HepG2 (cell line): ENCODE measurements around the gene NPAS2. TPM values are rescaled to one million over a fixed set of nuclear protein-coding genes. Genes with fewer than 3 reads are reported as not detected.

Experiments
- GRHL1 ChIP-seq: sonication (generic); formaldehyde crosslinking; conservative IDR thresholded peaks from 2 replicates; pipeline ENCODE4 v1.8.0; 2022; ENCODE audit warnings: missing genetic modification reagents
- KAT2B ChIP-seq: fragments of 150-350 bp; IDR thresholded peaks from 2 replicates; pipeline ENCODE4 v1.6.1; 2014; ENCODE audit warnings: low read depth, low read length, borderline replicate concordance
- KAT7 ChIP-seq: IDR thresholded peaks from 2 replicates; pipeline ENCODE4 v1.6.1; 2018; ENCODE audit warnings: borderline replicate concordance, missing compliant biosample characterization
- MATR3 ChIP-seq: sonication (generic); formaldehyde crosslinking; IDR thresholded peaks from 2 replicates; pipeline ENCODE4 v1.4.0; 2020; ENCODE audit warnings: missing genetic modification reagents
- MTF2 ChIP-seq: sonication (generic); formaldehyde crosslinking; IDR thresholded peaks from 2 replicates; pipeline ENCODE4 v1.5.0; 2020; ENCODE audit warnings: missing genetic modification reagents, borderline replicate concordance
- NFE2L2 ChIP-seq: fragments of 150-350 bp; IDR thresholded peaks from 2 replicates; pipeline ENCODE4 v1.6.1; 2014; ENCODE audit warnings: low read length
- NKX3-1 ChIP-seq: sonication (generic); formaldehyde crosslinking; IDR thresholded peaks from 2 replicates; pipeline ENCODE4 v1.5.0; 2020; ENCODE audit warnings: missing genetic modification reagents
- RFXAP ChIP-seq: sonication (generic); formaldehyde crosslinking; IDR thresholded peaks from 2 replicates; pipeline ENCODE4 v1.4.0; 2020; ENCODE audit warnings: missing genetic modification reagents, borderline replicate concordance
- SIX4 ChIP-seq: sonication (generic); formaldehyde crosslinking; IDR thresholded peaks from 2 replicates; pipeline ENCODE4 v1.4.0; 2020; ENCODE audit warnings: missing genetic modification reagents
- ZNF121 ChIP-seq: sonication (generic); formaldehyde crosslinking; IDR thresholded peaks from 2 replicates; pipeline ENCODE4 v1.5.0; 2020; ENCODE audit warnings: mild to moderate bottlenecking, missing genetic modification reagents
- ZNF251 ChIP-seq: sonication (generic); formaldehyde crosslinking; IDR thresholded peaks from 2 replicates; pipeline ENCODE4 v1.9.0; 2021; ENCODE audit warnings: mild to moderate bottlenecking, missing genetic modification reagents
- ZNF275 ChIP-seq: sonication (generic); formaldehyde crosslinking; IDR thresholded peaks from 2 replicates; pipeline ENCODE4 v1.8.0; 2022; ENCODE audit warnings: missing genetic modification reagents, mild to moderate bottlenecking, inconsistent platforms, borderline replicate concordance
- ZNF563 ChIP-seq: sonication (generic); formaldehyde crosslinking; IDR thresholded peaks from 2 replicates; pipeline ENCODE4 v1.8.0; 2022; ENCODE audit warnings: mild to moderate bottlenecking, moderate library complexity, missing genetic modification reagents
- ZNF598 ChIP-seq: sonication (generic); formaldehyde crosslinking; IDR thresholded peaks from 2 replicates; pipeline ENCODE4 v1.5.1; 2020; ENCODE audit warnings: mild to moderate bottlenecking, missing genetic modification reagents, borderline replicate concordance
- ZNF644 ChIP-seq: IDR thresholded peaks from 2 replicates; pipeline ENCODE4 v1.6.1; 2016; ENCODE audit warnings: low read depth
- ZNF7 ChIP-seq: IDR thresholded peaks from 2 replicates; pipeline ENCODE4 v1.6.1; 2016; ENCODE audit warnings: missing biosample characterization, missing genetic modification reagents
- ZNF773 ChIP-seq: sonication (generic); formaldehyde crosslinking; IDR thresholded peaks from 2 replicates; pipeline ENCODE4 v1.4.0; 2020; ENCODE audit warnings: missing genetic modification reagents, borderline replicate concordance
- polyA plus RNA-seq, 8 experiments: library from polyadenylated mRNA; depleted of rRNA in 3 of 8; stranded (reverse) in 7 of 8; unstranded in 1 of 8; fragments of >200 nt; fragmentation: Illumina TruSeq in 4 of 8; extraction: Trizol in 4 of 8; gene quantifications; 2 replicates each; pipeline versions ENCODE4 v1.2.1 to v1.2.3, GENCODE V29; 2011 to 2016; ENCODE audit warnings: low read depth in 4 of 8, missing spikeins in 1 of 8, mixed read lengths in 1 of 8; ENCODE audit not compliant: insufficient read depth in 1 of 8
- total RNA-seq, 5 experiments: library from RNA; depleted of rRNA; stranded (reverse); fragments of >200 nt; fragmentation: Illumina TruSeq; extraction: Trizol; gene quantifications; 2 replicates each; pipeline ENCODE4 v1.2.3, GENCODE V29; 2016; ENCODE audit warnings: low read depth in 1 of 5
- TF ChIP-seq, protein P1 (sequence below): sonication (generic); formaldehyde crosslinking; IDR thresholded peaks from 2 replicates; pipeline ENCODE4 v1.5.0; 2020; ENCODE audit warnings: mild to moderate bottlenecking, missing genetic modification reagents
- TF ChIP-seq, protein P2 (sequence below): IDR thresholded peaks from 2 replicates; pipeline ENCODE4 v1.6.1; 2016; ENCODE audit warnings: low read depth
- TF ChIP-seq, protein P3 (sequence below): sonication (generic); formaldehyde crosslinking; IDR thresholded peaks from 2 replicates; pipeline ENCODE4 v1.8.1; 2023; ENCODE audit warnings: mild to moderate bottlenecking, missing genetic modification reagents
- TF ChIP-seq, protein P4 (sequence below): sonication (generic); formaldehyde crosslinking; IDR thresholded peaks from 2 replicates; pipeline ENCODE4 v1.4.0; 2020; ENCODE audit warnings: missing genetic modification reagents

NPAS2 gene
- total and polyA plus RNA-seq, 2 of the 13 experiments (the other 11 are each of a cell fraction or from before 2014, with no cell fraction given), result 14.8 to 37.5 TPM

DNA sequence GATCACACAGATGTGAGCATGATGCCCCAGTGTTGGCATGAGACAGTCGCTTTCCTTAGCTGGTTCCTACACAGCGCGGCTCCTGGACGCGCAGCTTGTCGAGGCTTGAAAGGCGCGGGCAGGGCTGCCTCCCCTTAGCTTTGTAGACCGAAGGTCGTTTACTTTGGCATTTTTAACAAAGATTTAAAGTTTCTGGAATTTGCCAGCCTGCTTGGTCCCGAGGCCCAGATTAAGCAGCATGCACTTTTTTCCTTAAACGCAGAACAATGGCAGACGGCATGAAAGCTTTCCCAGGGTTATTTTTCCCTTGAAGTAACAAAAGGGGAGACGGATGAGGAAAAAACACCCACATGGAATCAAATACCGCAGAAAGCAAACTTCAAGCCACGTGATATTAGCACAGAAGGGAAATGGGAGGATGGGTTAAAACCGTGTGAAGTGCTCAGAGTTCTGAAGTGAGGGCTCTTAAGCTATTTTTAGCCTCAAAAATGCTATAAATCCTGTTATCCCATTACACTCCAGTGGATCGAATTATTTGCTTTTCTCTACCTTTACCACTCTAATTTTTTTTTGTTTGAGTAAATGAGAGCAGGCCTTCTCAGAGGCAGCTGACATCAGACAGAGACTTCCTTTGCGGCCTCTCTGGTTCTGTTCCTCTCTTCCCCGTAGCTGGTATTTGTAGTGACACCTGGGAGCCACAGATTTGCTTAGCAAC lies 55.7 kb downstream of the NPAS2 start (continued):
- no peak for TF ChIP-seq GRHL1
- TF ChIP-seq ZNF563 (CRISPR knock-in tag), result no peak
- TF ChIP-seq, protein P1, sequence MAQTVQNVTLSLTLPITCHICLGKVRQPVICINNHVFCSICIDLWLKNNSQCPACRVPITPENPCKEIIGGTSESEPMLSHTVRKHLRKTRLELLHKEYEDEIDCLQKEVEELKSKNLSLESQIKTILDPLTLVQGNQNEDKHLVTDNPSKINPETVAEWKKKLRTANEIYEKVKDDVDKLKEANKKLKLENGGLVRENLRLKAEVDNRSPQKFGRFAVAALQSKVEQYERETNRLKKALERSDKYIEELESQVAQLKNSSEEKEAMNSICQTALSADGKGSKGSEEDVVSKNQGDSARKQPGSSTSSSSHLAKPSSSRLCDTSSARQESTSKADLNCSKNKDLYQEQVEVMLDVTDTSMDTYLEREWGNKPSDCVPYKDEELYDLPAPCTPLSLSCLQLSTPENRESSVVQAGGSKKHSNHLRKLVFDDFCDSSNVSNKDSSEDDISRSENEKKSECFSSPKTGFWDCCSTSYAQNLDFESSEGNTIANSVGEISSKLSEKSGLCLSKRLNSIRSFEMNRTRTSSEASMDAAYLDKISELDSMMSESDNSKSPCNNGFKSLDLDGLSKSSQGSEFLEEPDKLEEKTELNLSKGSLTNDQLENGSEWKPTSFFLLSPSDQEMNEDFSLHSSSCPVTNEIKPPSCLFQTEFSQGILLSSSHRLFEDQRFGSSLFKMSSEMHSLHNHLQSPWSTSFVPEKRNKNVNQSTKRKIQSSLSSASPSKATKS (CRISPR knock-in tag), result no peak
- TF ChIP-seq, protein P2, sequence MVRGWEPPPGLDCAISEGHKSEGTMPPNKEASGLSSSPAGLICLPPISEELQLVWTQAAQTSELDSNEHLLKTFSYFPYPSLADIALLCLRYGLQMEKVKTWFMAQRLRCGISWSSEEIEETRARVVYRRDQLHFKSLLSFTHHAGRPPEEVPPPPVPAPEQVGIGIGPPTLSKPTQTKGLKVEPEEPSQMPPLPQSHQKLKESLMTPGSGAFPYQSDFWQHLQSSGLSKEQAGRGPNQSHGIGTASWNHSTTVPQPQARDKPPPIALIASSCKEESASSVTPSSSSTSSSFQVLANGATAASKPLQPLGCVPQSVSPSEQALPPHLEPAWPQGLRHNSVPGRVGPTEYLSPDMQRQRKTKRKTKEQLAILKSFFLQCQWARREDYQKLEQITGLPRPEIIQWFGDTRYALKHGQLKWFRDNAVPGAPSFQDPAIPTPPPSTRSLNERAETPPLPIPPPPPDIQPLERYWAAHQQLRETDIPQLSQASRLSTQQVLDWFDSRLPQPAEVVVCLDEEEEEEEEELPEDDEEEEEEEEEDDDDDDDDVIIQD (CRISPR knock-in tag), result peak; percentile 58
- TF ChIP-seq NFE2L2, result no peak
- TF ChIP-seq MATR3 (CRISPR knock-in tag), result no peak
- TF ChIP-seq ZNF7, result no peak
- TF ChIP-seq ZNF121, result peak; percentile 68
- TF ChIP-seq ZNF251 (CRISPR knock-in tag), result no peak
- no peak for TF ChIP-seq ZNF773 (CRISPR knock-in tag)
- peak; percentile 38; the same call in 1 of the 2 replicates for TF ChIP-seq ZNF644 (CRISPR knock-in tag)
- no peak for TF ChIP-seq MTF2
- TF ChIP-seq KAT2B, result no peak
- TF ChIP-seq RFXAP (CRISPR knock-in tag), result no peak
- TF ChIP-seq, protein P3, sequence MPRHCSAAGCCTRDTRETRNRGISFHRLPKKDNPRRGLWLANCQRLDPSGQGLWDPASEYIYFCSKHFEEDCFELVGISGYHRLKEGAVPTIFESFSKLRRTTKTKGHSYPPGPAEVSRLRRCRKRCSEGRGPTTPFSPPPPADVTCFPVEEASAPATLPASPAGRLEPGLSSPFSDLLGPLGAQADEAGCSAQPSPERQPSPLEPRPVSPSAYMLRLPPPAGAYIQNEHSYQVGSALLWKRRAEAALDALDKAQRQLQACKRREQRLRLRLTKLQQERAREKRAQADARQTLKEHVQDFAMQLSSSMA (CRISPR knock-in tag), result no peak
- no peak for TF ChIP-seq NKX3-1
- no peak for TF ChIP-seq ZNF275
- no peak for TF ChIP-seq ZNF598 (CRISPR knock-in tag)
- no peak for TF ChIP-seq KAT7 (CRISPR knock-in tag)
- TF ChIP-seq SIX4 (CRISPR knock-in tag), result no peak
- TF ChIP-seq, protein P4, sequence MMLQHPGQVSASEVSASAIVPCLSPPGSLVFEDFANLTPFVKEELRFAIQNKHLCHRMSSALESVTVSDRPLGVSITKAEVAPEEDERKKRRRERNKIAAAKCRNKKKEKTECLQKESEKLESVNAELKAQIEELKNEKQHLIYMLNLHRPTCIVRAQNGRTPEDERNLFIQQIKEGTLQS (CRISPR knock-in tag), result no peak
